ENCODE results near the gene STON1.

- no peak for TF ChIP-seq CTCF (IDR thresholded peaks at IDR 0.05)
- TF ChIP-seq POLR2A (IDR thresholded peaks at IDR 0.05): no peak
- no peak for TF ChIP-seq EP300 (IDR thresholded peaks at IDR 0.05)
- TF ChIP-seq POLR2AphosphoS5 (IDR thresholded peaks at IDR 0.05): no peak
Measured at GRCh38 chr2:48586433-48586832, 56.5 kb downstream of the STON1 start.
